ENCODE data around the gene AK1.

The AK1 gene

GRCh38 chr9:127899128-127899943 is 21.9 kb upstream of the AK1 start, which contains the start of gene ST6GALNAC6:
Gene ST6GALNAC6, minus strand, starts transcription at chr9:127899603. Its CDS starts 1,622 bp downstream, at chr9:127897981.
- no peak for DNase-seq (ENCODE audit: extremely low read depth, low read depth)
- TF ChIP-seq, protein P1, sequence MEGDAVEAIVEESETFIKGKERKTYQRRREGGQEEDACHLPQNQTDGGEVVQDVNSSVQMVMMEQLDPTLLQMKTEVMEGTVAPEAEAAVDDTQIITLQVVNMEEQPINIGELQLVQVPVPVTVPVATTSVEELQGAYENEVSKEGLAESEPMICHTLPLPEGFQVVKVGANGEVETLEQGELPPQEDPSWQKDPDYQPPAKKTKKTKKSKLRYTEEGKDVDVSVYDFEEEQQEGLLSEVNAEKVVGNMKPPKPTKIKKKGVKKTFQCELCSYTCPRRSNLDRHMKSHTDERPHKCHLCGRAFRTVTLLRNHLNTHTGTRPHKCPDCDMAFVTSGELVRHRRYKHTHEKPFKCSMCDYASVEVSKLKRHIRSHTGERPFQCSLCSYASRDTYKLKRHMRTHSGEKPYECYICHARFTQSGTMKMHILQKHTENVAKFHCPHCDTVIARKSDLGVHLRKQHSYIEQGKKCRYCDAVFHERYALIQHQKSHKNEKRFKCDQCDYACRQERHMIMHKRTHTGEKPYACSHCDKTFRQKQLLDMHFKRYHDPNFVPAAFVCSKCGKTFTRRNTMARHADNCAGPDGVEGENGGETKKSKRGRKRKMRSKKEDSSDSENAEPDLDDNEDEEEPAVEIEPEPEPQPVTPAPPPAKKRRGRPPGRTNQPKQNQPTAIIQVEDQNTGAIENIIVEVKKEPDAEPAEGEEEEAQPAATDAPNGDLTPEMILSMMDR (IDR thresholded peaks at IDR 0.05; ENCODE audit: low read depth, low read length) = no peak

GRCh38 chr9:127898433-127899127 is 21.1 kb upstream of the AK1 start:
- peak; percentile 84 for DNase-seq (ENCODE audit: extremely low read depth, low read depth)
- TF ChIP-seq, protein P1 (IDR thresholded peaks at IDR 0.05; ENCODE audit: low read depth, low read length) = no peak

GRCh38 chr9:127897193-127897692 is 19.8 kb upstream of the AK1 start:
- DNase-seq (ENCODE audit: extremely low read depth, low read depth) = no peak
- TF ChIP-seq, protein P1 (IDR thresholded peaks at IDR 0.05; ENCODE audit: low read depth, low read length) = no peak

DNA sequence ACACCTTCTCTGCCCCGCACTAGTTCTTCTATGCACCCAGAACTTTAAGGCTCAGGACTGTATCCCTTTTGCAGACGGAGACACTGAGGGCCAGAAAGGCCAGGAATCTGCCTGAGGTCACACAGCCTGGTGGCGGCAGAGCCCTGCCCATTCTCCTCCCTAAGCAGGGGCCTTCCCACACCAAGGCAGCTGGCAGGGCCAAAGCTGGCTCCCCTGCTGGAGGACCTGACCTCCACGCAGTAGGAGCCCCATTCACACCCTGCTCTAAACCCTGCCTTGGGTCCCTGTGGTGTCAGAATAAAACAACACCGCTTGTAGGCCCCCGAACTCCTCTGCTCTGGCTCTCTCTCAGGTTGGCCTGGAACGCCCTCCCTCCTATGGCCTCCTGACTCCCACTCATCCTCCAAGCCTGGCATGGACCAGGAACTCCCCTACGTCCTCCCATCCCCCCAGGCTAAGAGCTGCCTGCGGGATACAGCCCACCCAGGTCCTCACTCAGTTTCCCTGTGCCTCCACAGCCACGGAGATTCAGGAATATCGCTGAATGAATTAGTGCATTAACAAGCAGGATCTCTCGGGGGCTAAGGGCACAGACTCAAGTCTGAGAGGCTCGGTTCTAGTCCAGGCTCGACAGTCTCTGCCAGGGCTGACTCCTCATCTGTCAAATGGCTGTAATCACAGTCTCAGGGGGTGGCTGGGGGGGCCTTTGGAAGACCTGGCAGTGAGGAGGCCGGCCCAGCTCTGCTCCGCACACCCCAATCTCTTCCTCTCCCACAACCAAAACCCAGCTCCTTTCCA is 19.1 kb upstream of the AK1 start:
- TF ChIP-seq, protein P1 (IDR thresholded peaks at IDR 0.05; ENCODE audit: low read depth, low read length) = no peak
- no peak for DNase-seq (ENCODE audit: extremely low read depth, low read depth)

DNA sequence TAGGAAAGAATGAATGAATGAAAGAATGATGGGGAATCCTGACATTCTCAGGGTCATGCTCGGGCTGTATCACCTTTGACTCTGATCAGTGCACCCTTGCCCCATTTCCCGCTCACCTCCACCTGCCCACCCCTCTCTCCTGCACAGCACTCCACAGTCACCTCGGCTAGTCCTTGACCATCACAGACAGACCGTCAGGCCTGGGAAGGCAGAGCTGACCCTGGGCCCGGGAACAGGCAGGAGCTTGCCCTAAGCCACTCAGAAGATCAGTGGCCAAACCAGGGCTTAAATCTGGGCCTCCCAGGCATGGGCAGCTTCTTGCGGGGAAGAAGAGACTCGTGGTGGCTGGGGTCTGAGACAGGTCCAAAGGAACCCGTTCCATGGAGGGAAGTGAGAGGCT is 18.3 kb upstream of the AK1 start:
- TF ChIP-seq, protein P1 (IDR thresholded peaks at IDR 0.05; ENCODE audit: low read depth, low read length) = no peak
- DNase-seq (ENCODE audit: extremely low read depth, low read depth) = no peak

GRCh38 chr9:127893392-127893791 is 15.9 kb upstream of the AK1 start:
- TF ChIP-seq, protein P1 (IDR thresholded peaks at IDR 0.05; ENCODE audit: low read depth, low read length) = no peak
- DNase-seq (ENCODE audit: extremely low read depth, low read depth) = no peak
